ENCODE results near the gene XPC. TPM values are rescaled to one million over a fixed set of nuclear protein-coding genes. Genes with fewer than 3 reads are reported as not detected.

Gene XPC
- total and polyA plus RNA-seq, 5 donors from 2014 or later: 31.3 to 75.5 (median 41.0) TPM

DNA sequence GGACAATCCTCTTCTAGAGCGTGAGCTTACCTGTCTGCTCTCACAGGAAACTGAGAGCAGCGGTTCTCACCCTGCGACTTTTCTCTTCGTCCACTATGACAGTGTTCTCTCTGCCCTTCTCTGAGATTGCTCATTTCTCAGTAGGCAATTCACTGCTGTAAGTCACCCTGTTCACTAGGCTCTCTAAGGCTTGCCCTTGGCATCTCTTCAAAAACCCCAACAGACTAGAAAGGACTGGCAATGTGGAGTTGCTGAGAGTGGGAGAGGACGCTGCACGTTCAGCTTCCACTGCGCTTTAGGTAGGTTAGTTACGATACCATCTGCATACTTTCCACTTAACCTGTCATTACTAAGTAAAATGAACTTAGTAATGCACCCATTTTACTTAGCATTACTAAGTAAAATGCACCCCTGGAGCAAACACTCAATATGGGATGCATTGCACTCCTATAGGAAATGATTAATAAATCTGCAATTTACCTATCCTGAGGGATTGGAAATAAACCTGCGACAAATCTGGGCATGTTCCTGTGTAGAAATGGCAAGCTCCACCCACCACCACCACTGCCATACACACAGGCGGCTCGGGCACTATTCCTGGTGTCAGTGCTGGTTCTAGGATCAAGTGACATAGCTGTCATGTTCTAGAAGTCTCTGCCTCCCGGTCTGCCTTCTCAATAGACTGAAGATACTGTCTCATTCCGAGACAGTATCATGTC, 21.4 kb downstream of the XPC start:
- DNase-seq (no peak), ATAC-seq (ENCODE audit: low read depth in 2 of 2) (no peak)
- no peaks in the 10 kb centered on the region for H3K27me3 ChIP-seq (ENCODE audit: control insufficient read depth, insufficient read depth, low read length)
- Mint-ChIP-seq H3K9me3 (peaks cover 0 to 13% (median 4%) of the 10 kb centered on the region in 7 donors), H3K36me3 (peaks cover 76% of the 10 kb centered on the region), H3K4me3 (no peak overlapping the region), H3K27ac (peak overlapping the region in 2 of 3 donors; percentile 12 to 16), H3K4me1 (peaks cover 6 to 14% (median 10%) of the 10 kb centered on the region in 4 donors), H3K27me3 (no peaks in the 10 kb centered on the region)
- peaks cover 11 to 13% of the 10 kb centered on the region in 2 experiments for H3K9me3 ChIP-seq (ENCODE audit: control insufficient read depth in 2 of 2, low read length in 2 of 2)
- no peaks in the 10 kb centered on the region for H3K4me1 ChIP-seq (ENCODE audit: control insufficient read depth, insufficient read depth, low read length, poor library complexity, severe bottlenecking)
- H3K4me3 ChIP-seq (ENCODE audit: low read depth, low read length): no peak overlapping the region
- H3K36me3 ChIP-seq (ENCODE audit: control insufficient read depth, insufficient read depth, low read length): peaks cover 88% of the 10 kb centered on the region
- no peak overlapping the region for H3K27ac ChIP-seq (ENCODE audit: insufficient read depth, low read length, poor library complexity, severe bottlenecking)

DNA sequence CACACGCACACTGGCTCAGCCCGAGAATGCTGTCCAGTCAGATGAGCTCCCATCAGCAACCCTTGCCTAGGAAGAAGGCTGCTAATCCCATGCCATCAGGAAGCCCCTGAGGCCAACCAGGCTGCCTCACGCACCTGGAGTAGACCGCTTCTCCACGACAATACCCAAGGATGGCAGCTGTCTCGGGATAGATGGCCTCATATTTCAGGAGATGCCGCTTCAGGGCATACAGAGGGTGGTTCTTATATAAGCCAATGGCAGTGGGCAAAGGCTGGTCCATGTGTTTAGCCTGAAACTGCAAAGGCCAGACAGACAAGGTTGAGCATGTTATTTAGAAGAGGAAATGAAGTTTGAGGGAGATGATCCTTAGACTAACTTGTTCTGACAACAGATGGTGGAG, 22.2 kb downstream of the XPC start:
- peaks cover 6 to 14% (median 10%) of the 10 kb centered on the region in 4 donors for H3K4me1 Mint-ChIP-seq
- H3K4me1 ChIP-seq (ENCODE audit: control insufficient read depth, insufficient read depth, low read length, poor library complexity, severe bottlenecking): no peaks in the 10 kb centered on the region
- no peak overlapping the region for H3K4me3 Mint-ChIP-seq
- ATAC-seq (ENCODE audit: low read depth in 2 of 2) (no peak), DNase-seq (no peak)
- peaks cover 3 to 6% of the 10 kb centered on the region in 2 experiments for H3K9me3 ChIP-seq (ENCODE audit: control insufficient read depth in 2 of 2, low read length in 2 of 2)
- no peaks in the 10 kb centered on the region for H3K27me3 ChIP-seq (ENCODE audit: control insufficient read depth, insufficient read depth, low read length)
- peaks cover 0 to 5% (median 2%) of the 10 kb centered on the region in 7 donors for H3K9me3 Mint-ChIP-seq
- peak overlapping the region; percentile 16 to 53 (median 52) for H3K27ac Mint-ChIP-seq
- peaks cover 87% of the 10 kb centered on the region for H3K36me3 ChIP-seq (ENCODE audit: control insufficient read depth, insufficient read depth, low read length)
- H3K27me3 Mint-ChIP-seq: no peaks in the 10 kb centered on the region
- H3K4me3 ChIP-seq (ENCODE audit: low read depth, low read length): no peak overlapping the region
- H3K27ac ChIP-seq (ENCODE audit: insufficient read depth, low read length, poor library complexity, severe bottlenecking): no peak overlapping the region
- H3K36me3 Mint-ChIP-seq: peaks cover 68% of the 10 kb centered on the region

DNA sequence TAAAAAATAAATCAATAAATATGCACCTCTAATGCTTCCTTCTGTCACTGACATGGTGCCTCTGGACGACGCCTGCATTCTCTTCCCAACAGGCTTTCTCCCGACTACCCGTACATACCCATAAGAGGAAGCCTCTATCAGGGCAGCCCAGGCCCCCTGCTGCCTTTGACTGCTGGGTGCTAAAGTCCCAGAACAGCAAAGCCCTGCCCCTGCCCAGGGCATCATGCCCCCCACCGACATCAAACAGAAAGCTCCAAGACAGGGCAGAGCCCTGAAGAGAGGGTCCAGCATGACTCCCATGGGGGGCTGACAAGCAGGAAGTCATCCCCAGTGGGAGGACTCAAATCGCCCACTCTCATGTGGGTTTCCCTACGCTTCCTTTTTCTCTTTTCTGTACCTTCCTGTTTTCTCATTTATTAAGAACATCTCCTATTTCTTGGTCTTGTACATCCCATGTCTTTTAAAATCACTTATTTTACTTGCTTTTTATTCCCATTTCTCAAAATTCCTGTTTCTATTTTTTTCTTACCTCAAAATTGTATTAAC, 23.4 kb downstream of the XPC start:
- Mint-ChIP-seq H3K4me3 (no peak overlapping the region), H3K9me3 (peaks cover 0 to 4% (median 0%) of the 10 kb centered on the region in 7 donors), H3K27me3 (no peaks in the 10 kb centered on the region), H3K27ac (peak overlapping the region in 1 of 3 donors; percentile 71), H3K36me3 (peaks cover 64% of the 10 kb centered on the region), H3K4me1 (peaks cover 6 to 14% (median 10%) of the 10 kb centered on the region in 4 donors)
- no peaks in the 10 kb centered on the region for H3K4me1 ChIP-seq (ENCODE audit: control insufficient read depth, insufficient read depth, low read length, poor library complexity, severe bottlenecking)
- H3K27me3 ChIP-seq (ENCODE audit: control insufficient read depth, insufficient read depth, low read length): no peaks in the 10 kb centered on the region
- peaks cover 84% of the 10 kb centered on the region for H3K36me3 ChIP-seq (ENCODE audit: control insufficient read depth, insufficient read depth, low read length)
- no peak for ATAC-seq (ENCODE audit: low read depth in 2 of 2)
- H3K9me3 ChIP-seq (ENCODE audit: control insufficient read depth in 2 of 2, low read length in 2 of 2): no peaks in the 10 kb centered on the region
- H3K4me3 ChIP-seq (ENCODE audit: low read depth, low read length): no peak overlapping the region
- no peak overlapping the region for H3K27ac ChIP-seq (ENCODE audit: insufficient read depth, low read length, poor library complexity, severe bottlenecking)
- no peak for DNase-seq

DNA sequence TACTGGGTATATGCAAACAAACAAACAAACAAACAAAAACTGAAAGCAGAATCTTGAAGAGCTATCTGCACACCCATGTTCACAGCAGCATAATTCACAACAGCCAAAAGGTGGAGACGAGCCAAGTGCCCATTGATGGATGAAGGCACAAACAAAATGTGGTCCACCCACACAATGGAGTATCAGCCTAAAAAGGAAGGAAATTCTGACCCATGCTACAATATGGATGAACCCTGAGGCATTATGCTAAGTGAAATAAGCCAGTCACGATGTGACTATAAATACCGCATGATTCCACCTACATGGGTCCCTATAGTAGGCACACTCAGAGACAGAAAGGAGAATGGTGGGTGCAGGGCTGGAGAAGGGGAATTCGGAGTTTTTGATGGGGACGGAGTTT, 24.1 kb downstream of the XPC start:
- no peaks in the 10 kb centered on the region for H3K9me3 ChIP-seq (ENCODE audit: control insufficient read depth in 2 of 2, low read length in 2 of 2)
- H3K4me3 ChIP-seq (ENCODE audit: low read depth, low read length): no peak overlapping the region
- H3K27ac ChIP-seq (ENCODE audit: insufficient read depth, low read length, poor library complexity, severe bottlenecking): no peak overlapping the region
- H3K27me3 ChIP-seq (ENCODE audit: control insufficient read depth, insufficient read depth, low read length): no peaks in the 10 kb centered on the region
- ATAC-seq (ENCODE audit: low read depth in 2 of 2) (no peak), DNase-seq (no peak)
- Mint-ChIP-seq H3K9me3 (peaks cover 0 to 2% (median 0%) of the 10 kb centered on the region in 7 donors), H3K36me3 (peaks cover 62% of the 10 kb centered on the region), H3K4me3 (no peak overlapping the region), H3K4me1 (peaks cover 6 to 14% (median 10%) of the 10 kb centered on the region in 4 donors), H3K27me3 (no peaks in the 10 kb centered on the region), H3K27ac (peak overlapping the region in 1 of 3 donors; percentile 71)
- H3K4me1 ChIP-seq (ENCODE audit: control insufficient read depth, insufficient read depth, low read length, poor library complexity, severe bottlenecking): no peaks in the 10 kb centered on the region
- peaks cover 77% of the 10 kb centered on the region for H3K36me3 ChIP-seq (ENCODE audit: control insufficient read depth, insufficient read depth, low read length)

DNA sequence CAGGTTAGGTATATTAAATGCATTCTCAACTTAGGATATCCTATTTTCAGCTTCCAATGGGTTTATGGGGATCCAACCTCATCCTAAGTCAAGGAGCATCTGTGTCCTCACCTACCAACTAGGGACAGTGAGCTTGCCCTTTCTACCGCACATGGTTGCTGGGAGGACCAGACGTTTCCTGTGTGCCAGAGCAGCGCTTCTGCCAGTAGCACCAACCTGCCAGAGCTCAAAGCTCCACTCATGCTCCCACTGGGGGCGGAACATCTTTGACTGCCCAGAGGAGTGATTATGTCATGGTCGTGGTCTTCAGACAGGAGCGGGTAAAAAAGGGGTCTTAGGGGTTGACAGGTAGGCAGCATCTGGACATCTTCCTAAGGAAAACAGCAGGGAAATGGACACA, 24.7 kb downstream of the XPC start:
- H3K9me3 Mint-ChIP-seq: peaks cover 0 to 2% (median 0%) of the 10 kb centered on the region in 7 donors
- H3K9me3 ChIP-seq (ENCODE audit: control insufficient read depth in 2 of 2, low read length in 2 of 2): no peaks in the 10 kb centered on the region
- H3K27me3 Mint-ChIP-seq: no peaks in the 10 kb centered on the region
- no peak for ATAC-seq (ENCODE audit: low read depth in 2 of 2)
- H3K4me3 ChIP-seq (ENCODE audit: low read depth, low read length): no peak overlapping the region
- peaks cover 56% of the 10 kb centered on the region for H3K36me3 Mint-ChIP-seq
- no peak overlapping the region for H3K4me3 Mint-ChIP-seq
- H3K4me1 Mint-ChIP-seq: peaks cover 6 to 14% (median 9%) of the 10 kb centered on the region in 4 donors
- H3K27ac ChIP-seq (ENCODE audit: insufficient read depth, low read length, poor library complexity, severe bottlenecking): no peak overlapping the region
- peaks cover 71% of the 10 kb centered on the region for H3K36me3 ChIP-seq (ENCODE audit: control insufficient read depth, insufficient read depth, low read length)
- DNase-seq: no peak
- H3K27ac Mint-ChIP-seq: peak overlapping the region in 2 of 3 donors; percentile 32 to 53
- H3K27me3 ChIP-seq (ENCODE audit: control insufficient read depth, insufficient read depth, low read length): no peaks in the 10 kb centered on the region
- H3K4me1 ChIP-seq (ENCODE audit: control insufficient read depth, insufficient read depth, low read length, poor library complexity, severe bottlenecking): no peaks in the 10 kb centered on the region

DNA sequence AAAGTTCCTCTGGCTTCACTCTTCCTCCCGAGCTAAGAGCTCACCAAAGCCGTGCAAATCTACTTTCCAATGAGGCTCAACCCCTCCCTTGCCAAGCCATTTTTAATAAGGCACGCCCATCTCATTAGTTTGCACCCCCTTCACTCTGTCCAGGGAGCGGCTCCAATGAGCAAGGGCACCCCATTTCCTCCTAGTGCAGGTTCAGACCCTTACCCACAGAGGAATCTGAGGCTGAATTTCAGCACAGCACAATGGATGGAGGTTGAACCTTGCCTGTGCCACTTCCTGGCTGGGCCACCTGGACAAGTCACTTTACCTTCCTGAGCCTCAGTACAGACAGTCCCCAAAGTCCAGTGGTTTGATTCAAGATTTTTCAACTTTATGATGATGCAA, 25.4 kb downstream of the XPC start:
- Mint-ChIP-seq H3K4me1 (peaks cover 6 to 12% (median 8%) of the 10 kb centered on the region in 4 donors), H3K4me3 (no peak overlapping the region), H3K27ac (no peak overlapping the region), H3K9me3 (peaks cover 0 to 2% (median 0%) of the 10 kb centered on the region in 7 donors), H3K36me3 (peaks cover 50% of the 10 kb centered on the region), H3K27me3 (no peaks in the 10 kb centered on the region)
- Histone ChIP-seq H3K36me3 (ENCODE audit: control insufficient read depth, insufficient read depth, low read length) (peaks cover 67% of the 10 kb centered on the region), H3K27ac (ENCODE audit: insufficient read depth, low read length, poor library complexity, severe bottlenecking) (no peak overlapping the region), H3K9me3 (ENCODE audit: control insufficient read depth in 2 of 2, low read length in 2 of 2) (no peaks in the 10 kb centered on the region), H3K4me3 (ENCODE audit: low read depth, low read length) (no peak overlapping the region), H3K4me1 (ENCODE audit: control insufficient read depth, insufficient read depth, low read length, poor library complexity, severe bottlenecking) (no peaks in the 10 kb centered on the region), H3K27me3 (ENCODE audit: control insufficient read depth, insufficient read depth, low read length) (no peaks in the 10 kb centered on the region)
- DNase-seq: no peak
- ATAC-seq (ENCODE audit: low read depth in 2 of 2): no peak

DNA sequence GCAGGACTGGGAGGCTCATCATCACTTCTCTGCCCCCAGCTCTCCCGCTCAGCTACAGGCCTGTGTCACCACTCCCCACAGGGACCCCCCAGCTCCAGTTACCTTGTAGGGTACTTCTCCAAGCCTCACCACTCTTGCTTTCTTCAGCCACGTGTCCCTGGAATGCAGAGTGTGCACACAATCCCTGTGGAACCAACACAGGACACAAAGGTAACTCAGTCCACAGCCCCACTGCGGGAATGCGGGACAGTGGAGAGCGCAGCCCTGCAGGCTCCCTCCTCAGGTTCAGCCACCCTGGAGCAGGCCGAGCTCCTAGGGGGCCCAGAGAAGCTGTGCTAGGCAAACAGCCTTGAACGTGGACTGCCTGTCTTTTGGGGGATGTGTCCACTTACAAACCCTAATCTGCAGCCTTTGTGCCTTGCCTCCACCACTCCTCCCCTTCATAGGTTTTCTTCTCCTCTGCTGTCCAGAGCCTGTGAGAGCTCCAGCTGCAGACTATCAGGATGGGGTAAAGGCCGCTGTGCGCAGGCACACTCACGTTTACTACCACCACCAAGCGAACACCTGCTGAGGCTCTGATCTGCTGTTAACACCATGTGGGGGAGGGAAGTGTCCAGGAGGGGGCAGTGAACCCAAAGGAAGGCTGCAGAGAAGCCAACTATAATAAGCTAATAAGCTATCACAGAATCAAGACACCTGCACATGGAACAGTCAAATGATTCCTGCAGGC, 26.0 kb downstream of the XPC start:
- peak in 1 of 2 donors; percentile 50 for ATAC-seq (ENCODE audit: low read depth in 2 of 2)
- peak in 2 of 3 donors; percentile 18 to 22 for DNase-seq
- Mint-ChIP-seq H3K27ac (peak overlapping the region in 1 of 3 donors; percentile 80), H3K4me3 (no peak overlapping the region), H3K36me3 (peaks cover 46% of the 10 kb centered on the region), H3K9me3 (peaks cover 0 to 2% (median 0%) of the 10 kb centered on the region in 7 donors), H3K27me3 (no peaks in the 10 kb centered on the region), H3K4me1 (peaks cover 6 to 11% (median 8%) of the 10 kb centered on the region in 4 donors)
- H3K4me3 ChIP-seq (ENCODE audit: low read depth, low read length): no peak overlapping the region
- H3K27me3 ChIP-seq (ENCODE audit: control insufficient read depth, insufficient read depth, low read length): no peaks in the 10 kb centered on the region
- no peak overlapping the region for H3K27ac ChIP-seq (ENCODE audit: insufficient read depth, low read length, poor library complexity, severe bottlenecking)
- no peaks in the 10 kb centered on the region for H3K9me3 ChIP-seq (ENCODE audit: control insufficient read depth in 2 of 2, low read length in 2 of 2)
- no peaks in the 10 kb centered on the region for H3K4me1 ChIP-seq (ENCODE audit: control insufficient read depth, insufficient read depth, low read length, poor library complexity, severe bottlenecking)
- peaks cover 67% of the 10 kb centered on the region for H3K36me3 ChIP-seq (ENCODE audit: control insufficient read depth, insufficient read depth, low read length)
